Measurements from ENCODE around the gene SLFN14.
A peak's percentile ranks its signal among the peaks of the same experiment; 100 is the strongest.

SLFN14 gene

GRCh38 chr17:35540589-35541404 is 19.8 kb downstream of the SLFN14 start:
- peak in 1 of 2 donors; percentile 2 for DNase-seq
- Histone ChIP-seq H3K4me1 (ENCODE audit: control insufficient read depth in 1 of 2, insufficient read depth in 2 of 2, low read length in 2 of 2) (no peaks in the 10 kb centered on the region), H4K8ac (ENCODE audit: low read depth, low read length) (no peak overlapping the region), H3K4ac (ENCODE audit: low read depth, low read length) (no peak overlapping the region), H3K36me3 (ENCODE audit: control insufficient read depth in 1 of 2, insufficient read depth in 2 of 2, low read length in 2 of 2) (no peaks in the 10 kb centered on the region), H3K14ac (ENCODE audit: low read length) (no peak overlapping the region), H3K9me3 (ENCODE audit: insufficient read depth, low read depth, low read length) (no peaks in the 10 kb centered on the region), H2BK5ac (ENCODE audit: low read depth, low read length, poor library complexity) (no peak overlapping the region), H2AFZ (ENCODE audit: insufficient read depth, low read length, poor library complexity) (no peak overlapping the region), H3K4me3 (ENCODE audit: low read depth, low read length) (no peak overlapping the region), H3K23ac (ENCODE audit: low read length) (no peak overlapping the region), H2BK12ac (ENCODE audit: low read length) (no peak overlapping the region), H4K12ac (ENCODE audit: low read depth, low read length) (no peak overlapping the region), H3K79me1 (ENCODE audit: low read length) (no peaks in the 10 kb centered on the region), H3K4me2 (ENCODE audit: low read length) (no peak overlapping the region), H2AK5ac (ENCODE audit: low read length) (no peak overlapping the region), H4K91ac (ENCODE audit: low read depth, low read length) (no peak overlapping the region), H3K27ac (ENCODE audit: low read depth, low read length) (no peak overlapping the region), H3K18ac (ENCODE audit: low read length) (no peak overlapping the region), H3K27me3 (ENCODE audit: insufficient read depth, low read length) (no peaks in the 10 kb centered on the region), H2BK120ac (ENCODE audit: insufficient read depth, low read length, poor library complexity) (no peak overlapping the region), H3K79me2 (ENCODE audit: control insufficient read depth, insufficient read depth, low read length, poor library complexity) (no peaks in the 10 kb centered on the region), H3K9ac (ENCODE audit: low read length) (no peak overlapping the region)
- WGBS (ENCODE audit: extremely low coverage, insufficient coverage, insufficient read length), result no CpG with 5 or more reads among the region's 8 CpGs

- H3K9me3 ChIP-seq (ENCODE audit: insufficient read depth, low read depth, low read length), result no peaks in the 10 kb centered on the region
- no peaks in the 10 kb centered on the region for H3K79me1 ChIP-seq (ENCODE audit: low read length)
- H2BK5ac ChIP-seq (ENCODE audit: low read depth, low read length, poor library complexity), result no peak overlapping the region
- H3K23ac ChIP-seq (ENCODE audit: low read length), result no peak overlapping the region
- H2BK12ac ChIP-seq (ENCODE audit: low read length), result no peak overlapping the region
- H4K91ac ChIP-seq (ENCODE audit: low read depth, low read length), result no peak overlapping the region
- H3K4me2 ChIP-seq (ENCODE audit: low read length), result no peak overlapping the region
- no peak for DNase-seq
- H3K4me3 ChIP-seq (ENCODE audit: low read depth, low read length), result no peak overlapping the region
- H4K12ac ChIP-seq (ENCODE audit: low read depth, low read length), result no peak overlapping the region
- H3K18ac ChIP-seq (ENCODE audit: low read length), result no peak overlapping the region
- no peak overlapping the region for H3K9ac ChIP-seq (ENCODE audit: low read length)
- H3K27me3 ChIP-seq (ENCODE audit: insufficient read depth, low read length), result no peaks in the 10 kb centered on the region
- H3K27ac ChIP-seq (ENCODE audit: low read depth, low read length), result no peak overlapping the region
- H3K14ac ChIP-seq (ENCODE audit: low read length), result no peak overlapping the region
- H2AFZ ChIP-seq (ENCODE audit: insufficient read depth, low read length, poor library complexity), result no peak overlapping the region
- no CpG with 5 or more reads among the region's 5 CpGs for WGBS (ENCODE audit: extremely low coverage, insufficient coverage, insufficient read length)
- H3K4ac ChIP-seq (ENCODE audit: low read depth, low read length), result no peak overlapping the region
- no peaks in the 10 kb centered on the region for H3K36me3 ChIP-seq (ENCODE audit: control insufficient read depth in 1 of 2, insufficient read depth in 2 of 2, low read length in 2 of 2)
- no peak overlapping the region for H2BK120ac ChIP-seq (ENCODE audit: insufficient read depth, low read length, poor library complexity)
- no peak overlapping the region for H2AK5ac ChIP-seq (ENCODE audit: low read length)
- no peaks in the 10 kb centered on the region for H3K79me2 ChIP-seq (ENCODE audit: control insufficient read depth, insufficient read depth, low read length, poor library complexity)
- H4K8ac ChIP-seq (ENCODE audit: low read depth, low read length), result no peak overlapping the region
- H3K4me1 ChIP-seq (ENCODE audit: control insufficient read depth in 1 of 2, insufficient read depth in 2 of 2, low read length in 2 of 2), result no peaks in the 10 kb centered on the region
Observed at GRCh38 chr17:35539659-35540026, 21.0 kb downstream of the SLFN14 start.

GRCh38 chr17:35537601-35538141 is 22.9 kb downstream of the SLFN14 start, which contains the start of gene SLFN12L:
SLFN12L (minus strand) TSS chr17:35537678; CDS start chr17:35522364, 15,314 bp downstream.
- no peaks in the 10 kb centered on the region for H3K79me1 ChIP-seq (ENCODE audit: low read length)
- no peaks in the 10 kb centered on the region for H3K36me3 ChIP-seq (ENCODE audit: control insufficient read depth in 1 of 2, insufficient read depth in 2 of 2, low read length in 2 of 2)
- no peak within 1 kb of the TSS for H3K9ac ChIP-seq (ENCODE audit: low read length)
- H3K23ac ChIP-seq (ENCODE audit: low read length), result no peak within 1 kb of the TSS
- WGBS (ENCODE audit: extremely low coverage, insufficient coverage, insufficient read length), result no CpG with 5 or more reads among the region's 2 CpGs
- DNase-seq, result no peak
- H3K79me2 ChIP-seq (ENCODE audit: control insufficient read depth, insufficient read depth, low read length, poor library complexity), result no peaks in the 10 kb centered on the region
- H3K4me1 ChIP-seq (ENCODE audit: control insufficient read depth in 1 of 2, insufficient read depth in 2 of 2, low read length in 2 of 2), result no peaks in the 10 kb centered on the region
- no peak within 1 kb of the TSS for H2AK5ac ChIP-seq (ENCODE audit: low read length)
- H3K27me3 ChIP-seq (ENCODE audit: insufficient read depth, low read length), result no peaks in the 10 kb centered on the region
- no peaks in the 10 kb centered on the region for H3K9me3 ChIP-seq (ENCODE audit: insufficient read depth, low read depth, low read length)
- H2BK120ac ChIP-seq (ENCODE audit: insufficient read depth, low read length, poor library complexity), result no peak within 1 kb of the TSS
- no peak within 1 kb of the TSS for H4K12ac ChIP-seq (ENCODE audit: low read depth, low read length)
- H3K14ac ChIP-seq (ENCODE audit: low read length), result no peak within 1 kb of the TSS
- no peak within 1 kb of the TSS for H3K4me3 ChIP-seq (ENCODE audit: low read depth, low read length)
- no peak within 1 kb of the TSS for H2BK12ac ChIP-seq (ENCODE audit: low read length)
- H2BK5ac ChIP-seq (ENCODE audit: low read depth, low read length, poor library complexity), result no peak within 1 kb of the TSS
- no peak within 1 kb of the TSS for H3K27ac ChIP-seq (ENCODE audit: low read depth, low read length)
- no peak within 1 kb of the TSS for H3K4ac ChIP-seq (ENCODE audit: low read depth, low read length)
- H4K8ac ChIP-seq (ENCODE audit: low read depth, low read length), result no peak within 1 kb of the TSS
- no peak within 1 kb of the TSS for H3K18ac ChIP-seq (ENCODE audit: low read length)
- no peak within 1 kb of the TSS for H4K91ac ChIP-seq (ENCODE audit: low read depth, low read length)
- H2AFZ ChIP-seq (ENCODE audit: insufficient read depth, low read length, poor library complexity), result no peak within 1 kb of the TSS
- no peak within 1 kb of the TSS for H3K4me2 ChIP-seq (ENCODE audit: low read length)

- Histone ChIP-seq H3K4me1 (ENCODE audit: control insufficient read depth in 1 of 2, insufficient read depth in 2 of 2, low read length in 2 of 2) (no peaks in the 10 kb centered on the region), H3K23ac (ENCODE audit: low read length) (no peak overlapping the region), H3K27me3 (ENCODE audit: insufficient read depth, low read length) (no peaks in the 10 kb centered on the region), H3K79me2 (ENCODE audit: control insufficient read depth, insufficient read depth, low read length, poor library complexity) (no peaks in the 10 kb centered on the region), H3K36me3 (ENCODE audit: control insufficient read depth in 1 of 2, insufficient read depth in 2 of 2, low read length in 2 of 2) (no peaks in the 10 kb centered on the region), H3K4ac (ENCODE audit: low read depth, low read length) (no peak overlapping the region), H3K4me2 (ENCODE audit: low read length) (no peak overlapping the region), H3K4me3 (ENCODE audit: low read depth, low read length) (no peak overlapping the region), H3K9me3 (ENCODE audit: insufficient read depth, low read depth, low read length) (no peaks in the 10 kb centered on the region), H4K8ac (ENCODE audit: low read depth, low read length) (no peak overlapping the region), H3K27ac (ENCODE audit: low read depth, low read length) (no peak overlapping the region), H3K9ac (ENCODE audit: low read length) (no peak overlapping the region), H4K91ac (ENCODE audit: low read depth, low read length) (no peak overlapping the region), H3K14ac (ENCODE audit: low read length) (no peak overlapping the region), H4K12ac (ENCODE audit: low read depth, low read length) (no peak overlapping the region), H3K79me1 (ENCODE audit: low read length) (no peaks in the 10 kb centered on the region), H3K18ac (ENCODE audit: low read length) (no peak overlapping the region), H2AFZ (ENCODE audit: insufficient read depth, low read length, poor library complexity) (no peak overlapping the region), H2BK120ac (ENCODE audit: insufficient read depth, low read length, poor library complexity) (no peak overlapping the region), H2BK12ac (ENCODE audit: low read length) (no peak overlapping the region), H2BK5ac (ENCODE audit: low read depth, low read length, poor library complexity) (no peak overlapping the region), H2AK5ac (ENCODE audit: low read length) (no peak overlapping the region)
- WGBS (ENCODE audit: extremely low coverage, insufficient coverage, insufficient read length), result no CpG with 5 or more reads among the region's 13 CpGs
- no peak for DNase-seq
Observed at GRCh38 chr17:35536664-35537171, 23.9 kb downstream of the SLFN14 start.

Measured in trophoblast cell (in vitro differentiated cells and primary cell).